IPS-15b (cell line): ENCODE data around the gene SLC11A2.
"Not testable (repeated sequence)": the region's sequence is repeated elsewhere in the genome, so short reads cannot be mapped to it uniquely, and the experiment has no call there.

Experiments
- H3K27me3 ChIP-seq: one replicate; pipeline ENCODE4 v1.6.1; 2013; ENCODE audit warnings: low read length; ENCODE audit not compliant: control insufficient read depth, insufficient read depth
- H3K36me3 ChIP-seq: one replicate; pipeline ENCODE4 v1.6.1; 2013; ENCODE audit warnings: low read length; ENCODE audit not compliant: control insufficient read depth, insufficient read depth
- H3K4me1 ChIP-seq: one replicate; pipeline ENCODE4 v1.6.1; 2013; ENCODE audit warnings: mild to moderate bottlenecking, low read length; ENCODE audit not compliant: control insufficient read depth, insufficient read depth
- H3K4me3 ChIP-seq: one replicate; pipeline ENCODE4 v1.5.1; 2013; ENCODE audit warnings: low read depth, low read length
- H3K9ac ChIP-seq: one replicate; pipeline ENCODE4 v1.6.1; 2013; ENCODE audit warnings: low read depth, mild to moderate bottlenecking, low read length
- H3K9me3 ChIP-seq: one replicate; pipeline ENCODE4 v1.6.1; 2013; ENCODE audit warnings: mild to moderate bottlenecking, low read length; ENCODE audit not compliant: control insufficient read depth, insufficient read depth

Gene SLC11A2

GRCh38 chr12:51021694-51022093 lies 4.5 kb downstream of the SLC11A2 start:
- Histone ChIP-seq H3K4me1 (peaks cover 8% of the 10 kb centered on the region), H3K36me3 (peaks cover 2% of the 10 kb centered on the region), H3K4me3 (no peak overlapping the region), H3K9me3 (no peaks in the 10 kb centered on the region), H3K27me3 (no peaks in the 10 kb centered on the region), H3K9ac (no peak overlapping the region)

- H3K9ac ChIP-seq: no peak overlapping the region
- H3K36me3 ChIP-seq: no peaks in the 10 kb centered on the region
- no peak overlapping the region for H3K4me3 ChIP-seq
- peaks cover 8% of the 10 kb centered on the region for H3K4me1 ChIP-seq
- no peaks in the 10 kb centered on the region for H3K27me3 ChIP-seq
- H3K9me3 ChIP-seq: no peaks in the 10 kb centered on the region
Measured at GRCh38 chr12:51020448-51021182, 5.6 kb downstream of the SLC11A2 start.

- Histone ChIP-seq H3K9me3 (no peaks in the 10 kb centered on the region), H3K9ac (no peak overlapping the region), H3K4me3 (no peak overlapping the region), H3K4me1 (peaks cover 8% of the 10 kb centered on the region), H3K27me3 (no peaks in the 10 kb centered on the region), H3K36me3 (no peaks in the 10 kb centered on the region)
Measured at GRCh38 chr12:51019927-51020326, 6.3 kb downstream of the SLC11A2 start.

GRCh38 chr12:51018956-51019355 lies 7.2 kb downstream of the SLC11A2 start:
- Histone ChIP-seq H3K9me3 (no peaks in the 10 kb centered on the region), H3K36me3 (no peaks in the 10 kb centered on the region), H3K9ac (no peak overlapping the region), H3K4me3 (no peak overlapping the region), H3K4me1 (peaks cover 1% of the 10 kb centered on the region), H3K27me3 (no peaks in the 10 kb centered on the region)

- Histone ChIP-seq H3K4me1 (peaks cover 4% of the 10 kb centered on the region), H3K27me3 (no peaks in the 10 kb centered on the region), H3K36me3 (no peaks in the 10 kb centered on the region), H3K9me3 (no peaks in the 10 kb centered on the region), H3K4me3 (no peak overlapping the region), H3K9ac (no peak overlapping the region)
Measured at GRCh38 chr12:51017452-51017851, 8.7 kb downstream of the SLC11A2 start.

- H3K27me3 ChIP-seq, H3K9ac ChIP-seq, H3K4me1 ChIP-seq, H3K36me3 ChIP-seq, H3K4me3 ChIP-seq, H3K9me3 ChIP-seq: not testable (repeated sequence)
Measured at GRCh38 chr12:51014467-51014866, 11.7 kb downstream of the SLC11A2 start.

GRCh38 chr12:51013441-51013840 lies 12.7 kb downstream of the SLC11A2 start:
- no peaks in the 10 kb centered on the region for H3K36me3 ChIP-seq
- no peak overlapping the region for H3K4me3 ChIP-seq
- H3K9ac ChIP-seq: no peak overlapping the region
- peaks cover 6% of the 10 kb centered on the region for H3K4me1 ChIP-seq
- no peaks in the 10 kb centered on the region for H3K27me3 ChIP-seq
- H3K9me3 ChIP-seq: no peaks in the 10 kb centered on the region

GRCh38 chr12:51012570-51013236 lies 13.5 kb downstream of the SLC11A2 start:
- peaks cover 6% of the 10 kb centered on the region for H3K4me1 ChIP-seq
- H3K27me3 ChIP-seq: no peaks in the 10 kb centered on the region
- no peak overlapping the region for H3K4me3 ChIP-seq
- no peak overlapping the region for H3K9ac ChIP-seq
- no peaks in the 10 kb centered on the region for H3K9me3 ChIP-seq
- H3K36me3 ChIP-seq: peaks cover 3% of the 10 kb centered on the region

- H3K36me3 ChIP-seq: peaks cover 3% of the 10 kb centered on the region
- no peaks in the 10 kb centered on the region for H3K9me3 ChIP-seq
- H3K4me3 ChIP-seq: no peak overlapping the region
- H3K9ac ChIP-seq: no peak overlapping the region
- no peaks in the 10 kb centered on the region for H3K27me3 ChIP-seq
- H3K4me1 ChIP-seq: peaks cover 6% of the 10 kb centered on the region
Measured at GRCh38 chr12:51011955-51012354, 14.2 kb downstream of the SLC11A2 start.

- peaks cover 3% of the 10 kb centered on the region for H3K36me3 ChIP-seq
- H3K9me3 ChIP-seq: no peaks in the 10 kb centered on the region
- no peak overlapping the region for H3K9ac ChIP-seq
- no peaks in the 10 kb centered on the region for H3K27me3 ChIP-seq
- H3K4me3 ChIP-seq: no peak overlapping the region
- peaks cover 6% of the 10 kb centered on the region for H3K4me1 ChIP-seq
Measured at GRCh38 chr12:51009056-51009440, 17.1 kb downstream of the SLC11A2 start.

- H3K4me3 ChIP-seq: no peak overlapping the region
- H3K27me3 ChIP-seq: no peaks in the 10 kb centered on the region
- no peak overlapping the region for H3K9ac ChIP-seq
- peaks cover 6% of the 10 kb centered on the region for H3K4me1 ChIP-seq
- H3K9me3 ChIP-seq: no peaks in the 10 kb centered on the region
- peaks cover 3% of the 10 kb centered on the region for H3K36me3 ChIP-seq
Measured at GRCh38 chr12:51008329-51009055, 17.7 kb downstream of the SLC11A2 start.

- Histone ChIP-seq H3K4me1 (peaks cover 3% of the 10 kb centered on the region), H3K9me3 (no peaks in the 10 kb centered on the region), H3K27me3 (no peaks in the 10 kb centered on the region), H3K4me3 (no peak overlapping the region), H3K9ac (no peak overlapping the region), H3K36me3 (peaks cover 3% of the 10 kb centered on the region)
Measured at GRCh38 chr12:51005671-51006070, 20.5 kb downstream of the SLC11A2 start.
